ENCODE measurements around the gene DACH2.
"Not testable (repeated sequence)": the region's sequence is repeated elsewhere in the genome, so short reads cannot be mapped to it uniquely, and the experiment has no call there.

DACH2 gene

GRCh38 chrX:86148024-86148511, at the start of gene DACH2:
TSS of gene DACH2 (plus strand) at chrX:86148451.
- DNase-seq: peak; percentile 90 to 96

- DNase-seq: no peak
Observed at GRCh38 chrX:86102341-86102740, 45.9 kb upstream of the DACH2 start.

- DNase-seq: no peak
Observed at GRCh38 chrX:86103061-86103460, 45.2 kb upstream of the DACH2 start.

GRCh38 chrX:86104526-86104925, 43.7 kb upstream of the DACH2 start:
- DNase-seq: no peak

GRCh38 chrX:86121916-86122315, 26.3 kb upstream of the DACH2 start:
- DNase-seq: peak; percentile 1 to 66

GRCh38 chrX:86133761-86134160, 14.5 kb upstream of the DACH2 start:
- peak in 1 of 2 experiments; percentile 9 for DNase-seq

- no peak for DNase-seq
Observed at GRCh38 chrX:86137071-86137470, 11.2 kb upstream of the DACH2 start.

- DNase-seq: no peak
Observed at GRCh38 chrX:86141786-86142185, 6.5 kb upstream of the DACH2 start.

- no peak for DNase-seq
Observed at GRCh38 chrX:86146102-86146501, 2.1 kb upstream of the DACH2 start.

- DNase-seq: peak in 1 of 2 experiments; percentile 40
Observed at GRCh38 chrX:86148594-86148993, 343 bp downstream of the DACH2 start.

GRCh38 chrX:86149119-86149518, 868 bp downstream of the DACH2 start:
- DNase-seq: peak in 1 of 2 experiments; percentile 1

GRCh38 chrX:86154553-86154952, 6.3 kb downstream of the DACH2 start:
- DNase-seq: peak; percentile 5 to 33

GRCh38 chrX:86171366-86171765, 23.1 kb downstream of the DACH2 start:
- DNase-seq: peak; percentile 27 to 66

GRCh38 chrX:86178906-86179305, 30.7 kb downstream of the DACH2 start:
- no peak for DNase-seq

GRCh38 chrX:86181325-86181724, 33.1 kb downstream of the DACH2 start:
- DNase-seq: not testable (repeated sequence)

- DNase-seq: no peak
Observed at GRCh38 chrX:86192827-86193226, 44.6 kb downstream of the DACH2 start.

- no peak for DNase-seq
Observed at GRCh38 chrX:86194758-86195157, 46.5 kb downstream of the DACH2 start.

- no peak for DNase-seq
Observed at GRCh38 chrX:86195343-86195742, 47.1 kb downstream of the DACH2 start.

GRCh38 chrX:86197815-86198214, 49.6 kb downstream of the DACH2 start:
- no peak for DNase-seq

- no peak for DNase-seq
Observed at GRCh38 chrX:86210772-86211171, 62.5 kb downstream of the DACH2 start.

GRCh38 chrX:86215260-86215659, 67.0 kb downstream of the DACH2 start:
- DNase-seq: no peak

GRCh38 chrX:86237482-86237881, 89.2 kb downstream of the DACH2 start:
- DNase-seq: no peak

- DNase-seq: no peak
Observed at GRCh38 chrX:86241547-86241946, 93.3 kb downstream of the DACH2 start.

- DNase-seq: no peak
Observed at GRCh38 chrX:86263526-86263925, 115.3 kb downstream of the DACH2 start.

GRCh38 chrX:86295293-86295692, 147.0 kb downstream of the DACH2 start:
- DNase-seq: no peak

GRCh38 chrX:86322913-86323312, 174.7 kb downstream of the DACH2 start:
- peak in 1 of 2 experiments; percentile 24 for DNase-seq

All from NCI-H524 (cell line).